GF-D8 (cell line): ENCODE results near the gene CNTNAP2.

Source experiments
- DNase-seq: peaks from one replicate; lab custom pipeline; 2025; lab: John Stamatoyannopoulos, UW

CNTNAP2 gene

DNA sequence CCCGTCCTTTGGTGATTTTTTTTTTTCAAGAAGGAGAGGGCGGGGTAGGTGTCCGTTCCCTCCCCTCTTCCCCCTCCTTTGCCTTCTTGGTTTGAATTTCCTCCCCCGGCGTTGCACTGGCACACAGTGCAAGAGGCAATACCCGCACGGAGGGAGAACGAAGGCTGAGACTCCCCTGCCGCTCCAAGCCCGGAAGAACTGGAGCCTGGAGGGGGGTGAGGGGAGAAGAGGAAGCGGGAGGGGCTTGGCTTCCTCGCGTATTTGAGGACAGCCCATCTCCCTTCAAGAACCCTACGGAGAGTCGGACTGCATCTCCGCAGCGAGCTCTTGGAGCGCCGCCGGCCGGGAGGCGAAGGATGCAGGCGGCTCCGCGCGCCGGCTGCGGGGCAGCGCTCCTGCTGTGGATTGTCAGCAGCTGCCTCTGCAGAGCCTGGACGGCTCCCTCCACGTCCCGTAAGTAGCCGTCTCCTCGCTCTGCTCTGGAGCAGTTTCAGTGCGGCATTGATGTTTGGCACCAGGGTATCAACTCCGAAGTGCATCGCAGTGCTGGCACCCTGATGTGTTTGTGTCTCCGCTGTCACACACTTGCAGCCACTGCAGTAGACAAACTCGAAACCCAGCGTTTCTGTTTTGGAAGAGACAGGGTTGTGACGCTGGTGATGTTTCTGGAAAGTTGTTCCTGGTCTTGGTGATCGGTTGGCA lies at the start of gene CNTNAP2:
TSS of gene CNTNAP2 (plus strand) at position 281 of the 702 bp plus-strand sequence. CDS start at position 357, 76 bp downstream.
- DNase-seq: no peak

DNA sequence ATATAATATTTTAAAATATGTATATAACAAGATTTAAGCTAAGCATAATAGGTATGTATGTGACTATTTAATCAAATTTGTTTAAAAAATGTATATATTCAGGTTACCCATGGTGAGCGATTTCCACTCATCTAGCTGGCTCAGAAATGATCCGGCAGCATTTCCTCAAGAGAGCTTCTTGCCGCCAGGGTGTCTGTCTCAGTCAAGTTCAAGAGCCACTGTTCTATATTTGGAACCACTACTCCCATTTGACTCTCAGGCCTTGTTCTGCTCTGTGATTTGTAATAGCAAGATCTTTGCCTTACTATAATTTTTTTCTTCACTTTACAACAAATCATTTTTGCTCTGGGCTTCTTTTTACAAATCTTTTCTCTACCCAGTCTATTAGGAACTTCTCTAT lies 48.7 kb upstream of the CNTNAP2 start:
- no peak for DNase-seq

GRCh38 chr7:146074195-146074765 lies 42.3 kb upstream of the CNTNAP2 start:
- DNase-seq: no peak

- no peak for DNase-seq
Observed at GRCh38 chr7:146076344-146076743, 40.3 kb upstream of the CNTNAP2 start.

GRCh38 chr7:146084086-146084485 lies 32.5 kb upstream of the CNTNAP2 start:
- DNase-seq: no peak

DNA sequence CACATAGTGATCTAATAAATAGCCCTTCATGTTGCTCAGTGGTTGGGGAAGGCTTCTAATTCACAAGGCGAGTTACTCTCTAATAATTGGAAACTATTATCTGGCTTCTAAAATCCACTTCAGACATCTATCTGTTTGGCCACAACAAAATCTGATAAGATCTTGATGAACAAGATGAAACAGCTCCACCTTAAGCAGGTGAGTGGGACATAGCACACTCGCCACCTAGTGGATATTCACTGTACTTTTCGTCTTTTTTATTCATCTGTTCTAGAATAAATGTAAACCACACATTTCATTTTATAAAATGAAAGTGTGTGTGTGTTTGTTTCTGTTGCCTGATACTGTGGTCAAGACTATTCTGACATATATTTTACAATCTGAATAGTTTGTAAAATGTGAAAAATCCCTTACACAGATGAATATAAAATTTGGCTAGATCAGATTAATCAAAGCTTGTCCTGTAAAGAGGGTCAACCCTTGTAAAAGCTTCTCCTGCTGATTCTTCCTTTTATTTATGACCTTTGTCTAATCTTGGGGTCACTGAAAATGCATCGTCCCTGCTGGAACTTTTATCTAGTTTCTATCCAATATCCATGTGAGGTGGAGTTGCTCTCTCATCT lies 26.5 kb upstream of the CNTNAP2 start:
- no peak for DNase-seq

- no peak for DNase-seq
Observed at GRCh38 chr7:146094356-146094755, 22.2 kb upstream of the CNTNAP2 start.

DNA sequence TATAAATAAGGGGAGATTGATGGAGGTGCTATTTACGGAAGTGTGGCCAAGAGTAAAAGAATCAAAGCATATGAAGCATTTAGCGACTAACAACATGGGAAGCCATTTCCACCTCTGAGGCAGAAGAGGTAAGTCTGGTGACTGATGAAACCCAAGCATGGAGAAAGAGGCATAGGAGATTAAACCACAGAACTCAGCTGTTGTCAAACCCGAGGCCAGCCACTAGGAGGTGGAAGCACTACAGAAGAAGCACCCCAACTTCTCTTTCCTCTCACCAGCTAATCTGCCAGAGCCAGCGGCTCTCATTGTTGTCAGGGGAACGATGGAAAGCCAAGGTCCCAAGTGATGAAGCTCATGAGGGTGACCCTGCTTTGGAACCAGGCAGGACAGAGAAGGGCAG lies 19.6 kb upstream of the CNTNAP2 start:
- DNase-seq: no peak

DNA sequence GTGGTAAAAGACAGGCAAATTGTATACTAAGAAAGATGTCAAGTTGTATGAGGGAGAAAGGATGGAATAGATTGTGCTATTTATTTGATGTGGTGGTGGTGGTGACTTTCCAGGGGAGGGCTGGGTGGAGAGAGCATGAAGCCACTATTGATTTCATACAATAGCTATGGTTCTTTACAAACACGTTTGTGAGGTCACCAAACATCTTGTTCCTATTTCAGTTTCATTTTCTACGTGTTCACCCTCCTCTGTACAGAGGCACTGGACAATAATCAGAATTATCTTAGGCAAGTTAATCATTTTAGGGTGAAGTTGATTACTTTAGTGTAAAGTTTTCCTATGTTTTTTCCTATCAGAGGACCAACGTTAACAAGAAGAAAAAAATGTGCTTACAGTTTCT lies 10.3 kb upstream of the CNTNAP2 start:
- no peak for DNase-seq

DNA sequence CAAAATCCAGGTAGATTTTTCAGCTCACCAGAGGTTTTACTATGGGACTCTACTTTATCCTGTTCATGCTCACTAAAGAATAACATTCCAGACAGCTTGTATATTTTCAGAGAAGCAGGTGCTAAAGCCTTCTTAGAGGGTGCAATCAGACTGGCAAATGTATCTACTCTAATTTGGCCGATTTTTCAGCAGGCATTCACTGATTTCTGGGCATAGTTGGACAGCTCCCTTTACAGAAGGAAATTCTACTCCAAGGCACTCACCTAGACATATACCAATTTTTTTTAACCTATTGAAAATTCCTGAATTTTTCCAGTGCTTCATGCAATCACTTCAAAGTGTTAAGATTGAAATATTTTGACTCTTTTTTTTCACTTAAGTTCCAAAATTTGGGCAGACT lies 3.8 kb upstream of the CNTNAP2 start:
- no peak for DNase-seq

DNA sequence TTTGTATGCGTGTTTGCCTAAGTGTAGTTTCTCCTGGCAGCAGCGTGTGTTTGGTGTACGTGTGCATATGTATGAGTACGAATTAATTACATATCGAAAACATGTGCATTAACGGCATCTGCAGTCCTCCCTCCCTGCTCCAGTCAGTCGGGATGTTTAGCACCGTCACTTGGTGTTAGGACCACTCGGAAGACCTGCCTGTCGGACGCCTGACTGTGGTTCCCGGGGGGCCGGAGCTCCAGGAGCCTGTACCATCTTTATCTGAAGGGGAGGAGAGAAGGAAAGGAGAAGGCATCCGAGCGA lies 1.1 kb upstream of the CNTNAP2 start:
- no peak for DNase-seq

- no peak for DNase-seq
Observed at GRCh38 chr7:146115851-146116520, 615 bp upstream of the CNTNAP2 start.

- DNase-seq: no peak
Observed at GRCh38 chr7:146117576-146117975, 975 bp downstream of the CNTNAP2 start.

- no peak for DNase-seq
Observed at GRCh38 chr7:146119002-146119401, 2.4 kb downstream of the CNTNAP2 start.

GRCh38 chr7:146123715-146124114 lies 7.1 kb downstream of the CNTNAP2 start:
- no peak for DNase-seq

GRCh38 chr7:146126767-146127509 lies 10.3 kb downstream of the CNTNAP2 start:
- no peak for DNase-seq

DNA sequence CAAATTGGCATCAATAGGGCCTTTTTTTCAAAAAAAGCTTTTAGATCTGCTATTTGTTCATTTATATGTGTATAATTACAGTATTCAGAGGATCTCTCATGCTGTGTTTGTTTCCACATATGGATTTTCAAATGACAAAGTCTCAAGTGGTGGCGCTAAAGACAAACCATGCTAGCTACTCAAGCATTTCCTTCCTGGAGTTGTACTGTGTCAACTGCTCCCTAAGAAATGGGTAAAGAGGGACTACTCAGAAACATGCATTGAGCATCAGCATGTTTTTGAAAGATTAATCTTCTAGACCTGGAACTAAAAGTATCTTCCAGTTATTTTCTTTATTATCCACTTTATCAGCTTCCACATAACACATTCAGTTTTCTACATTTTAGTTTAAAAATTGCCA lies 12.7 kb downstream of the CNTNAP2 start:
- DNase-seq: no peak

DNA sequence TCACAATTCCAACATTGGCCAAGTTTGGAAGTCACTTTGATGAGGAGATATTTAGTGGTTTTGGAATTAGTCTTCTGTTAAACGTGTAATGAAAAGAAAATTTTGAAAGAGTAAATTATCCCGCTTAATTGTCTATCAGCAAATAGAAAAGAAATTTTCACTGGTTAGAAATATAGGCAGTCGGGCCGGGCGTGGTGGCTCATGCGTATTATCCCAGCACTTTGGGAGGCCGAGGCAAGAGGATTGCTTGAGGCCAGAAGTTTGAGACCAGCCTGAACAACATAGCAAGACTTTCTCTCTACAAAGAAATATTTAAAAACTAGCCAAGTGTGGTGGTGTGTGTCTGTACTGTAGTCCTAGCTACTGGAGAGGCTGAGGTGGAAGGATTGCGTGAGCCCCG lies 13.4 kb downstream of the CNTNAP2 start:
- DNase-seq: no peak

DNA sequence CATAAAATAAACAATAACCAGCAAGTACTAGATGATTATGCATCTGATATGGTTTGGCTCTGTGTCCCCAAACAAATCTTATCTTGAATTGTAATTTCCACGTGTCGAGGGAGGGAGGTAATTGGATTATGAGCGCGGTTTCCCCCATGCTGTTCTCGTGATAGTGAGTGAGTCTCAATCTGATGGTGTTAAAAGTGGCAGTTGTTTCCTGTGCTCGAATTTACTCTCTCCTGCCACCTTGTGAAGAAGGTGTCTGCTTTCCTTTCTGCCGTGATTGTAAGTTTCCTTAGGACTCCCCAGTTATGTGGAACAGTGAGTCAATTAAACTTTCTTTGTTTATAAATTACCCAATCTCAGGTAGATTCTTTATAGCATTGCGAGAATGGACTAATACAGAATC lies 15.1 kb downstream of the CNTNAP2 start:
- DNase-seq: no peak

DNA sequence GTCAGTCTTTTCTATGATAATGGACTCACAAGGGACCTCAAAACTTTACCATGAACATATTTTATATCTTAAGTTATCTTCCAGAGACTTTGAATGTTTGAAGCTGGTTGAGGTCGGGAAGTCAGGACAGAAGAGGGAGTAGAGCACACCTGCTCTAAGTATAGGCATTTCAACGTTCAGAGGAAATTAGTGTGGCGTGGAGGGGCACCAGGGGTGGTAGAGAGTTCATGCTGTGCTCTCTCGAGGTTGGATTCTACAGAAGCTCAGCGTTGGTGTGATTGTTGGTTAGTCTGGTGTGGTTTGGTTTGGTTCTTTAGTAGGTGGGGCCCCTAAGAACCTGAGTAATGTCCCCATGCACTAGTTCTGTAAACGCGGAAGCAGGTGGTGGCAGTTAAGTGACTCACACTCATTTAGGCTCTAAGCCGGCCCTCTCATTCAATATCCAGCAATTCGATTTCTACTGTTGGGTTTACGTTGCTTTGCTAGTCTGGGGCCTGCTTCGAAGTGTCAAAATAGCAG lies 19.8 kb downstream of the CNTNAP2 start:
- no peak for DNase-seq

GRCh38 chr7:146138926-146139325 lies 22.3 kb downstream of the CNTNAP2 start:
- DNase-seq: no peak

GRCh38 chr7:146146831-146147486 lies 30.4 kb downstream of the CNTNAP2 start:
- DNase-seq: no peak
